Endometrium (tissue), 2 donors: Measurements from ENCODE around the gene MIER2.
A peak's percentile ranks its signal among the peaks of the same experiment; 100 is the strongest.
"Not testable (repeated sequence)": the region's sequence is repeated elsewhere in the genome, so short reads cannot be mapped to it uniquely, and the experiment has no call there.

Experiments used
- FAIRE-seq: peaks from 2 replicates; lab custom pipeline; 2012; peaks lifted over from hg19 to GRCh38; lab: Jason Lieb, UNC
- donor health status: control.
- donor health status: control.

The MIER2 gene

DNA sequence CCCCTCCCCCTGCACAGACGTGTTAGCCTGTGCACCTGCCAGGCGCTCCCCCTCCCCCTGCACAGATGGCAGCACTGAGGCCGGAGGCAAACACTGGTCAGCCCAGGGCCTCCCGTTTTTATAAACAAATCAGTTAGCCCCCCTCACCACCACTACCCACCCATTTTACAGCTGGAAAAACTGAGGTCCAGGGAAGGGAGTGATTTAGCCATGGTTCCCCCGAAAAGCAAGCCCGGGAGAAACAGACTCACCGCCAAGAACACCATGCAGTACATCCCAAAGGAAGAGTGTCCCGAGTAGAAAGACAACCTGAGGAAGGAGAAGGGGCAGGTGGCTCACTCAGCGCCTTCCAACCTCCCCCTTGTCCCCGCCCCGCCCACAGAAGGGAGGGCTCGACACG is 62.1 kb downstream of the MIER2 start:
- FAIRE-seq, result no peak

DNA sequence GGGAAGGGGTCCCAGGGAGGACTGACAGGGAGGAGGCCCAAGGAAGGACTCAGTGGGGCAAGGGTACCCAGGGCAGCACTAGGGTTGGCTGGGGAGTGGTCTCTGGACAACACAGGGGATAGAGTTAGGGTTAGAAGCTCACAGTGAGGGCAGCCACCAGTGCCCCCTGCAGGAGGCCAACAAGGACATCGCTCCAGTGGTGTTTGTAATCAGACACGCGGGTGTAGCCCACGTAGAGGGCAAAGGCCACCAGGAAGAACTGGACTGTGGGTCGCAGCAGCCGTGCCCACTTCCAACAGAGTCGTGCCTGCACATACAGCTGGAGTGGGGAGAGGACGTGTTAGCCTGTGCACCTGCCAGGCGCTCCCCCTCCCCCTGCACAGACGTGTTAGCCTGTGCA is 62.6 kb downstream of the MIER2 start:
- no peak for FAIRE-seq

DNA sequence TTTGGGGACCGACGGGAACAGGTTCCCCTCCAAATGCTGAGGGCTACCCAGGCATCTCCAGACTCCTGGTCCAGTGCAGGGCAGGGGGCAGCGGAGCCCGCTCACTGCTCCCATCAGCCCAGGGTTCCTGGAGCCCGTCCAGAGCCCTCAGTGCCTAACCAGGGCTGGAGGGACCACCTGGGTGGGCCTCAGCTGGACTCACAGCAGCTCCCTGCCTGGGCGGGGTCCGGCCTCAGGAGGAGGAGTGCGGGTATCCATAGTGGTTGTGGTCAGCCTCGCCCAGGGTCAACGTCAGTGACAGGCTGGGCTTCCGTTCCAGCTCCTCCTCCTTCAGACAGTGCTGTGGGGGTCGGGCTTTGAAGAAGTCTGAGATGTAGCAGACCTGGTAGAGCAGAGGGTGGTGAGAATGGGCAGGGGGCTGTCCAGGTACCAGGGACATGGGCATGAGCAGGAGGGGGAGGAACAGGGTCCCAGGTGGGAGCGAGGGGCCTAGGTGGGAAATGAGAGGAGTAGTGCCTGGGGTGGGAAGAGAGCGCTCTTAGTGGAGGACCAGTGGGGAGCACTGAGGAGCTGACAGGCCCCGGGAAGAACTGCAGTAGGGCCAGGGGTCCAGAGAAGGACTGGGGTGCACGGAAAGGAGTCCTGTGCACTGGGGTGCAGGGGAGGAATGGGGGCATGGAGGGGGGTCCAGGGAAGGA is 63.3 kb downstream of the MIER2 start:
- no peak for FAIRE-seq

DNA sequence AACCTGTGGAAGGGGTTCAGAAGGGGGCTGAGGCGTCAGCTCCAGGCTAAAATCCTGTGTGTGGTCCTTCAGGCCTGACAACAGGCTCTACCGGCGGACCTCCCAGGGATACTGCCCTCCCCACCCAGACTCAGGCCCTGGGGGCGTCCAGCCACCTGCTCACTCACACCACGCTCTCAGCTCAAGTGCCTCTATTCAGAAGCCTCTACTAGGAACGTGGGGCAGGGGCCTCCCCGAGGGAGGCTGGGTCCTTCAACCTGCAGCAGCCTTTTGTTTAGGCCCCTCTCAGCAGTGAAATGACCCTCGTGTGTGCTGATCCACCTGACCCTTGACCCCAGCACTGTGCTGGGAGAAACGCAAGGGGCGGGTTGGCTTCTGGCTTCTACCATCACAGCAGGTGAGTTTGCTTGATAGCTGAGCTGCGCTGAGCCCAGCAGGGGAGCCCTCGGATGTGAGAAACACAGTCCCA is 64.0 kb downstream of the MIER2 start:
- FAIRE-seq, result no peak

DNA sequence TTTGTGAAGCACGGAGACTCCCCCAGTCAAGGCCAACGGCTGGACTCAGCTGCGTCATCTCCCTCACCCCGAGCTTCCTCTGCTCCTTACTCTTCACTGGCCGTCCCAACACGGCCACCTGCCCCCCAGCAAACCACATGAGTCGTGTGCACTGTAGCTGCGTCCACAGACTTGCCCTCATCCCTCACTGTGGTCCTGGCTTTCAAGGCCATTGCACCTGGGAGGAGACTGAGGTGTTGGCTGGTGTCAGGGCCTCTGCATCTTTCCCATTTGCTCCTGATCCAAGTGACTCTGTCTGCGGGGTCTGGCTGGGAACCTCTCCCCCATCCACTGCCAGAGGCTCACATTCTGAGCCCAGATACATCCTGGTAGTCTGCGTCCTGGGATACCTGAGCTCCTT is 64.9 kb downstream of the MIER2 start:
- FAIRE-seq, result no peak

DNA sequence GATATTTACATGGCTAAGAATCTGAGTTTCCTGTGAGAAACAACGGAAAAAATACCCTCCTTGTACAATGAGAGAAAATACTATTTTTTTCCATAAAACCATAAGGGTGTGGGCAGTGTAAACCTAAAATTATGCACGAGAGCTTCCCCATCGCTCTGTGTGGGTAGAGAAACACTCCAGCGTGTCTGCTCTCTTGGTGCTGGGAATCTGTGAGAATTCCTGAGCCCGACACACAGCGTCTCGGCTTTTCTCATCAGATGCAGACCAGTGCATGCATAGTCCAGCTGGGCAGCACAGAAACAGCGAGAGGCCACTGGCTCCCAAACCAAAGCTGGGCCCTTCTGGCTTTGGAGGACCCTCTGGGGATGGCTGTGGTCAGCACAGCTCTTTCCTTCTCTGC is 65.4 kb downstream of the MIER2 start:
- no peak for FAIRE-seq

DNA sequence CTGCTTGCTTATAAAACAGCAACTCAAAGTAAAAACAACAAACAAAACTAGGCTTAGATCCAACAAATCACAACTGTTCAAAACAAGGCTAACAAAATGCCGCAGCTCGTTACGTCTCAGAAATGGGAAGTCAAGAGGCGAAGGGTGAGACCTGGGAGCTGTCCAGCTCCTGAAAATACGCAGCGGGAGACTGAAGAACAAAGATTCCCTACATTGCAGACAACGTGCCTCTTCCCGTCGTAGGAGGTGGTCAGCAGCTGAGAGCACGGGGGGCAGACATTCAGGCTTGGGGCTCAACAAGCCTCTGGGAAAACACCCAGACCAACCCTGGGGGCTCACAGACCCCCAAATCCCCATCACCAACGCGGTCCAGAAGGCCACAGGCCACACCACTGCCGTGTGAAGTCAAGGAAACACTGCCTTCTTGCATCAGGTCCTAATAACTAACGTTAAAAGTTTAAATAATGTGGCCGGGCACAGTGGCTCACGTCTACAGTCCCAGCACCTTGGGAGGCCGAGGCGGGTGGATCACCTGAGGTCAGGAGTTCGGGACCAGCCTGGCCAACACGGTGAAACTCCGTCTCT is 66.9 kb downstream of the MIER2 start:
- peak; percentile 59 for FAIRE-seq

DNA sequence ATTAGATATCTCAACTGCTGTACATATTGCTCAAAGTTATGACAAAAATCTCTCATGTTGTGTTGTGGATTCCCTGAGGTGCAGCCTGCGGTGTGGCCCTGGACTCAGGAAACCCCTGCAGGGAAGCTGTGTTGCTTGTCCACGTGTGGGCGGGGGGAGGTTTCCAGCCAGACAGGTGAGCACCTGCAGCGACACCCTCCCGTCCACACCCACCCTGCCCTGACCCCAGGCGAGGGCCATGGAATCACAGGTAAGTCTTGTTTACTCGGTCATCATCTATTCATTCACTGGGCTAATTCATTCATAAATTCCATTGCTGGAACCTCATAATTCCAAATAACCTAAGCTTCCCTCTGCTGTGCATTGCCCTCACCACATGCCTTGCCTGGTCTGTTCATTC is 67.5 kb downstream of the MIER2 start:
- FAIRE-seq, result no peak

DNA sequence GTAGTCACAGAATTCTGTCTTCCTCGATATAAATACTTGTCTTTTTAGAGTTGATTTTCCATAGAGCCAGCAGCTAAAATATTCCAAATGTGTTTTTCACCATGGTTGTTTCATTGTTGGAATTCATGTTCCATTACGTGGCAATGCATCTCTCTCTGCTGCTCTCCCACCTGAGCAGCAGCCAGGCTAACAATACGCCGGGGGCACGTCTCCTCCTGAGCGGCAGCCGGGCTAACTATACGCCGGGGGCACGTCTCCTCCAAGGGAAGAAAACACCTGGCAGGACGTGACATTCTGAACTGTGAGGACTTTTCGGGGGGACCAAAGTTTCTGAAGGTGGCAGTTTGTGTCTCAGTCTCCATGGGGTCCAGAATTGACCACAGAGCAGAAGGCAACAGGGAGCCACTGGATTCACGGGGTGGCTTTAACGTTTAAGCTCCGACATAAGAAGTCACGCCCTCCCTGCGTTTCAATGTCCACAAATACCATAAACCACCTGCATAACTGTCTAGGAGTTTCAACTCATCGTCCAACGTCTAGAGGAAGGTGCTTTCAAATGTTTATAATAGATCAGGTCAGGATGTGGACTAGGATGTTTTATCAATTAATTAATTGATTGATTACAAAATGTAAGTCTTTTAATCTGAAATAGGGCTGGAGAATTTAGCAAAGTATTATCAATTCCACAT is 68.5 kb downstream of the MIER2 start:
- no peak for FAIRE-seq

DNA sequence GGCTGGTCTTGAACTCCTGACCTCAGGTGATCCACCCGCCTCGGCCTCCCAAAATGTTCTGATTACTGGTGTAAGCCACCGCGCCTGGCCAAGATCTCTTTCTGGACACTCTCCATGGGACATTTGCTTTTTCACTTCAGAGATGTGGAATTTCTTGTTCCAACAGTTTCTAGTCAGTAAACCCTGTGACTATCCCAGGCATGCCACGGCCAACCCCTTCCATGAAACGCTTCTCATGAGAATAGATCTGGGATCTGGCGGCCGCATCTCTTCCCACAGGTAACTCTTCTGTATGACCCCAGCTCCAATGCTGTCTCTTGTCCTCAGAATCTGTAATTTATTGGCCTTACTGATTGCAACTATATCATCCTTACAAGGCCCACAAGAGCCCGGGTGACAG is 69.6 kb downstream of the MIER2 start:
- FAIRE-seq, result no peak

DNA sequence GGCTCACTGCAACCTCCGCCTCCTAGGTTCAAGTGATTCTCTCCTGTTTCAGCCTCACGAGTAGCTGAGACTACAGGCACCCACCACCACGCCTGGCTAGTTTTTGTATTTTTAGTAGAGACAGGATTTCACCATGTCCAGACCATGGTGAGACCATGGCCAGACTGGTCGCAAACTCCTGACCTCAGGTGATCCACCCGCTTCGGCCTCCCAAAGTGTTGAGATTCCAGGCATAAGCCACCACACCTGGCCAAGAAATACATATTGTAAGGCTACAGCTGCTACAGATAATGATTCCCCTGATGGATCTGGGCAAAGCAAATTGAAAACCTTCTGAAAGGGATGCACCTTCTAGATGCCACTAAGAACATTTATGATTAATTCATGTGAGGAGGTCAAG is 71.2 kb downstream of the MIER2 start:
- FAIRE-seq, result no peak

DNA sequence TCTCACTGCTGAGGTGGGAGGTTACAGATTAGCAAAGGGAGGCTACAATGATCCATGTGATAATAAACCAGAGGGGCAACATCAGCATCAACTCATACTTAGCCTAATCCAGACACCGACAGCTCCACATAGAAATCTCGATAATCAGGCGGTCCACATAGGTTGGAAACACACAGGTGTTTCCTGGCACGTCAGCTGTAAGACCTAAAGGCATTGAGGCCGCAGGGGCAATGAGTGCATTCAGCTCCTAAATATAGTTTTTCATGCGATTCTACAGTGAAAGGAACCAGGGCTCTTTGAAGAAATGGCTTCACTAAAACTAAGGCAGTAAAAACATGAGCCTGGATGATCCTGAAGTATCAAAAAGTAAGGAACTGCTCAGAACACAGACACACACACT is 72.7 kb downstream of the MIER2 start:
- FAIRE-seq, result no peak

DNA sequence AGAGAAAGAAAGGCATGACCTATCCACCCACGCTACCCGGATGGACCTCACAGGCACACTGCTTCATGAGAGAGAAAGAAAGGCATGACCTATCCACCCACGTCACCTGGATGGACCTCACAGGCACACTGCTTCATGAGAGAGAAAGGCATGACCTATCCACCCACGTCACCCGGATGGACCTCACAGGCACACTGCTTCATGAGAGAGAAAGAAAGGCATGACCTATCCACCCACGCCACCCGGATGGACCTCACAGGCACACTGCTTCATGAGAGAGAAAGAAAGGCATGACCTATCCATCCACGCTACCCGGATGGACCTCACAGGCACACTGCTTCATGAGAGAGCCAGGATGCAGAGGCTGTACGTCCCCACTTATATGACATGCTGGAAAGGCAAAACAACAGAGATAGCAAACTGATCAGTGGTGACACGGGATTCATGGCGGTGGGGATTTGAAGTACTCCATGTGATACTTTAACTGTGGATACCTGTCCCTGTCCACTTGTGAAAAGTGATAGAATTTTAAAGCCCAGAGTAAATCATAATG is 73.8 kb downstream of the MIER2 start:
- not testable (repeated sequence) for FAIRE-seq

DNA sequence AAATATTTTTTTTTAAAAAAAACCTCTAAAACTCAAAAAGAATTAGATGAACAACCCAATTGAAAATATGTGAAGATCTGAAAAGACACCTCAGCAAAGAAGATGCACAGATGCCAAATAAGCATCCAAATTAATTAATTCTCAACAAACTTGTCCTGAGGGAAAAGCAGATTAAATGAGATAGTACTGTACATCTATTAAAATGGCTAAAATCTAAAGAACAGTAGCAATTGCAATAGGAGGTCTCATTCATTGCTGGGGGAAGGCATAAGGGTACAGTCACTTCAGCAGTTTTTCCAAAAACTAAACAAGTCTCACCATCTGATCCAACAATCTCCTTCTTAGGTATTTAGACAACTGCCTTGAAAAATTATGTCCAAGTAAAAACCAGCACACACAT is 75.4 kb downstream of the MIER2 start:
- no peak for FAIRE-seq

DNA sequence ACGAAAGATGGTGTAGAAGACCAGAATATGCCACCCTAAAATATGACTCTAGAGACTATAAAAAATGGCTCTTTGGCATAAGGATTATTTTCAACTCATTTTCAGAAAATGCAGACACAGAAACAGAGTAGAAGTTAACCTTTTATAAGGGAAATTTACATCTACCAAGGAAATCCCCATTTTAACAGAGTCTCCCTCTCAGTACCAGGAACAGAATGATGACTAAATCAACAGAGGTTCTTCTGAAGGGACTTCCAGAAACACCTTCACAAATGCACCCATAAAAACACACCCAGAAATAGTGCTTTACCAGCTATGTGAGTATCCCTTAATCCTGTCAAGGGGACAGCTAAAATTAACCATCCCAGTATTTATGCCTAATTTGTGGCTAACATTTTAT is 82.5 kb downstream of the MIER2 start:
- FAIRE-seq, result no peak

DNA sequence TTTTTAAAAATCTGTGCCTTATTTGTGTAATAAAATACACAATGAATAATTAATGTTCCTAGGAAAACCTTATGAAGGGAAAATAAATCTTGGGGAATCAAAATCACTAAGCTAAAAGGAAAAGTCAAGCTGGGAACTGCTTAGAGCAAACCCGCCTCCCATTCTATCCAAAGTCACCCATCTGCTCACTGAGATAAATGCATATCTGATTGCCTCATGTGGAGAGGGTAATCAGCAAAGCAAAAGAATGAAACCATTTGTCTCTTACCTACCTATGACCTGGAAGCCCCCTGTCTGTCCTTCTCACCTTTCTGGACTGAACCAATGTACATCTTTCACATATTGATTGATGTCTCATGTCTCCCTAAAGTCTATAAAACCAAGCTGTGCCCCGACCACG is 87.8 kb downstream of the MIER2 start:
- FAIRE-seq, result not testable (repeated sequence)
